ENCODE data around the gene CBR3.

Gene CBR3

GRCh38 chr21:36120304-36120888 is 14.5 kb upstream of the CBR3 start:
- H3K4me3 ChIP-seq (ENCODE audit: low read length, poor library complexity, severe bottlenecking), result no peak overlapping the region
- no peak overlapping the region for H2AFZ ChIP-seq (ENCODE audit: low read length)
- no peak overlapping the region for H3K9ac ChIP-seq (ENCODE audit: low read depth, low read length, poor library complexity, severe bottlenecking)
- no peaks in the 10 kb centered on the region for H3F3A ChIP-seq (ENCODE audit: low read depth)
- no peaks in the 10 kb centered on the region for H3K36me3 ChIP-seq (ENCODE audit: insufficient read depth, low read length)
- no peaks in the 10 kb centered on the region for H3K27me3 ChIP-seq (ENCODE audit: insufficient read depth, low read length, poor library complexity, severe bottlenecking)
- no peaks in the 10 kb centered on the region for H3K9me2 ChIP-seq (replicated peaks; ENCODE audit: low read depth, low read length)
- no peaks in the 10 kb centered on the region for H3K79me2 ChIP-seq (ENCODE audit: insufficient read depth, low read length)
- no peak overlapping the region for H3K4me2 ChIP-seq (ENCODE audit: low read depth, low read length, poor library complexity, severe bottlenecking)
- no peak for TF ChIP-seq CTCF (conservative IDR thresholded peaks at IDR 0.05; ENCODE audit: low read length)
- no peak for TF ChIP-seq EZH2phosphoT487 (IDR thresholded peaks at IDR 0.05; ENCODE audit: borderline replicate concordance)
- H3K4me1 ChIP-seq (ENCODE audit: insufficient read depth, low read length, poor library complexity, severe bottlenecking), result no peaks in the 10 kb centered on the region
- H4K20me1 ChIP-seq (ENCODE audit: insufficient read depth, low read length, poor library complexity, severe bottlenecking), result no peaks in the 10 kb centered on the region
- H3K9me3 ChIP-seq (ENCODE audit: insufficient read depth, low read depth, low read length), result no peaks in the 10 kb centered on the region

- Histone ChIP-seq H3F3A (ENCODE audit: low read depth) (no peaks in the 10 kb centered on the region), H3K36me3 (ENCODE audit: insufficient read depth, low read length) (no peaks in the 10 kb centered on the region), H3K27me3 (ENCODE audit: insufficient read depth, low read length, poor library complexity, severe bottlenecking) (no peaks in the 10 kb centered on the region), H3K4me1 (ENCODE audit: insufficient read depth, low read length, poor library complexity, severe bottlenecking) (peaks cover 2% of the 10 kb centered on the region), H2AFZ (ENCODE audit: low read length) (no peak overlapping the region), H3K79me2 (ENCODE audit: insufficient read depth, low read length) (no peaks in the 10 kb centered on the region), H3K4me3 (ENCODE audit: low read length, poor library complexity, severe bottlenecking) (no peak overlapping the region), H3K9ac (ENCODE audit: low read depth, low read length, poor library complexity, severe bottlenecking) (no peak overlapping the region), H3K9me3 (ENCODE audit: insufficient read depth, low read depth, low read length) (no peaks in the 10 kb centered on the region), H3K4me2 (ENCODE audit: low read depth, low read length, poor library complexity, severe bottlenecking) (no peak overlapping the region), H4K20me1 (ENCODE audit: insufficient read depth, low read length, poor library complexity, severe bottlenecking) (no peaks in the 10 kb centered on the region), H3K9me2 (replicated peaks; ENCODE audit: low read depth, low read length) (no peaks in the 10 kb centered on the region)
- no peak for TF ChIP-seq EZH2phosphoT487 (IDR thresholded peaks at IDR 0.05; ENCODE audit: borderline replicate concordance)
- no peak for TF ChIP-seq CTCF (conservative IDR thresholded peaks at IDR 0.05; ENCODE audit: low read length)
Measured at GRCh38 chr21:36122977-36123376, 11.9 kb upstream of the CBR3 start.

GRCh38 chr21:36124395-36124794 is 10.5 kb upstream of the CBR3 start:
- Histone ChIP-seq H3K9me2 (replicated peaks; ENCODE audit: low read depth, low read length) (no peaks in the 10 kb centered on the region), H3K4me3 (ENCODE audit: low read length, poor library complexity, severe bottlenecking) (no peak overlapping the region), H4K20me1 (ENCODE audit: insufficient read depth, low read length, poor library complexity, severe bottlenecking) (no peaks in the 10 kb centered on the region), H3K9ac (ENCODE audit: low read depth, low read length, poor library complexity, severe bottlenecking) (no peak overlapping the region), H3K4me1 (ENCODE audit: insufficient read depth, low read length, poor library complexity, severe bottlenecking) (peaks cover 11% of the 10 kb centered on the region), H2AFZ (ENCODE audit: low read length) (no peak overlapping the region), H3K36me3 (ENCODE audit: insufficient read depth, low read length) (no peaks in the 10 kb centered on the region), H3F3A (ENCODE audit: low read depth) (0 out of 2 replicates have a peak, but pooled peaks cover 5% of the 10 kb centered on the region), H3K79me2 (ENCODE audit: insufficient read depth, low read length) (no peaks in the 10 kb centered on the region), H3K4me2 (ENCODE audit: low read depth, low read length, poor library complexity, severe bottlenecking) (no peak overlapping the region), H3K9me3 (ENCODE audit: insufficient read depth, low read depth, low read length) (no peaks in the 10 kb centered on the region), H3K27me3 (ENCODE audit: insufficient read depth, low read length, poor library complexity, severe bottlenecking) (no peaks in the 10 kb centered on the region)
- TF ChIP-seq EZH2phosphoT487 (IDR thresholded peaks at IDR 0.05; ENCODE audit: borderline replicate concordance), result no peak
- no peak for TF ChIP-seq CTCF (conservative IDR thresholded peaks at IDR 0.05; ENCODE audit: low read length)

All from Loucy (cell line).